Small intestine (tissue), 7 donors: ENCODE results near the gene AFDN. TPM values are rescaled to one million over a fixed set of nuclear protein-coding genes. Genes with fewer than 3 reads are reported as not detected.

Source experiments
- DNase-seq, 2 donors: peaks; one replicate each; pipeline versions ENCODE4 v3.0.0 to v3.0.0-alpha.2; 2013
- FAIRE-seq: peaks from 2 replicates; lab custom pipeline; 2012; peaks lifted over from hg19 to GRCh38; lab: Jason Lieb, UNC
- H3K27ac ChIP-seq, 3 donors: one replicate each; pipeline ENCODE4 v1.5.1; 2013; ENCODE audit warnings: low read length in 2 of 3, mild to moderate bottlenecking in 2 of 3, control low read depth in 1 of 3, inconsistent platforms in 1 of 3, low read depth in 1 of 3, moderate library complexity in 1 of 3
- H3K27me3 ChIP-seq, 3 donors: one replicate each; pipeline ENCODE4 v1.6.1; 2013; ENCODE audit warnings: low read length in 3 of 3, inconsistent platforms in 1 of 3; ENCODE audit not compliant: control insufficient read depth in 3 of 3, insufficient read depth in 3 of 3
- H3K36me3 ChIP-seq, 3 donors: one replicate each; pipeline ENCODE4 v1.6.1; 2013; ENCODE audit warnings: low read length in 3 of 3, inconsistent platforms in 1 of 3, low read depth in 1 of 3, mild to moderate bottlenecking in 1 of 3, moderate library complexity in 1 of 3; ENCODE audit not compliant: control insufficient read depth in 3 of 3, insufficient read depth in 2 of 3
- H3K4me1 ChIP-seq, 3 donors: one replicate each; pipeline ENCODE4 v1.6.1; 2013; ENCODE audit warnings: low read length in 2 of 3, inconsistent platforms in 1 of 3, low read depth in 1 of 3, mild to moderate bottlenecking in 1 of 3, moderate library complexity in 1 of 3; ENCODE audit not compliant: control insufficient read depth in 3 of 3, insufficient read depth in 2 of 3
- H3K4me3 ChIP-seq, 3 donors: one replicate each; pipeline ENCODE4 v1.5.1; 2013; ENCODE audit warnings: low read length in 3 of 3, control low read depth in 1 of 3, inconsistent platforms in 1 of 3, low read depth in 1 of 3, mild to moderate bottlenecking in 1 of 3, moderate library complexity in 1 of 3
- H3K9me3 ChIP-seq, 2 donors: one replicate each; pipeline ENCODE4 v1.6.1; 2013; ENCODE audit warnings: low read depth in 1 of 2, low read length in 1 of 2; ENCODE audit not compliant: control insufficient read depth in 2 of 2, insufficient read depth in 1 of 2
- WGBS, 3 donors: extraction: QIAGEN DNeasy Blood & Tissue Kit; methylation state at CpG; one replicate each; pipeline ENCODE4 v1.1.7; 2013; 5-methylcytosine and 5-hydroxymethylcytosine counted together
- polyA plus RNA-seq, 4 donors: library from polyadenylated mRNA; stranded (reverse) in 3 of 4; unstranded in 1 of 4; fragments of 200-250 nt in 3 of 4; fragments of 120-200 nt in 1 of 4; gene quantifications; one replicate each; pipeline versions ENCODE4 v1.2.1 to v1.2.3, GENCODE V29; 2013
- donor health status: healthy with polysubstance abuse.
- donor health status: control.
- donor health status: control.
- donor health status: Bipolar disorder and iron deficiency.
- donor health status: healthy.

Gene AFDN
- polyA plus RNA-seq, 4 donors, result 46.0 to 202 (median 67.9) TPM

GRCh38 chr6:167936051-167936450 lies 109.3 kb downstream of the AFDN start:
- FAIRE-seq (no peak), DNase-seq (no peak)
- Histone ChIP-seq H3K27me3 (no peaks in the 10 kb centered on the region), H3K9me3 (no peaks in the 10 kb centered on the region), H3K27ac (no peak overlapping the region), H3K36me3 (peaks cover 0 to 29% (median 11%) of the 10 kb centered on the region in 3 donors), H3K4me1 (peaks cover 0 to 24% (median 3%) of the 10 kb centered on the region in 3 donors), H3K4me3 (no peak overlapping the region)
- 84 to 93% (median 91%) methylated on average over 2 of the region's 2 CpGs for WGBS, 3 donors

- Histone ChIP-seq H3K4me3 (no peak overlapping the region), H3K4me1 (peaks cover 0 to 16% (median 3%) of the 10 kb centered on the region in 3 donors), H3K36me3 (peaks cover 0 to 24% (median 12%) of the 10 kb centered on the region in 3 donors), H3K9me3 (no peaks in the 10 kb centered on the region), H3K27me3 (no peaks in the 10 kb centered on the region), H3K27ac (no peak overlapping the region)
- DNase-seq (no peak), FAIRE-seq (no peak)
- WGBS, 3 donors, result 96 to 100% (median 98%) methylated on average over 2 of the region's 2 CpGs
These were observed 110.6 kb downstream of the AFDN start for GRCh38 chr6:167937301-167937700.

- FAIRE-seq (no peak), DNase-seq (no peak)
- H3K4me3 ChIP-seq, result no peak overlapping the region
- 75 to 84% (median 78%) methylated on average over 5 of the region's 5 CpGs for WGBS, 3 donors
- H3K27ac ChIP-seq, result no peak overlapping the region
- no peaks in the 10 kb centered on the region for H3K27me3 ChIP-seq
- H3K36me3 ChIP-seq, result peaks cover 0 to 25% (median 12%) of the 10 kb centered on the region in 3 donors
- no peaks in the 10 kb centered on the region for H3K9me3 ChIP-seq
- peaks cover 0 to 16% (median 3%) of the 10 kb centered on the region in 3 donors for H3K4me1 ChIP-seq
These were observed 111.5 kb downstream of the AFDN start for GRCh38 chr6:167937948-167938911.

GRCh38 chr6:167941822-167942221 lies 115.1 kb downstream of the AFDN start:
- Histone ChIP-seq H3K36me3 (peaks cover 0 to 27% (median 6%) of the 10 kb centered on the region in 3 donors), H3K9me3 (no peaks in the 10 kb centered on the region), H3K4me1 (no peaks in the 10 kb centered on the region), H3K27me3 (no peaks in the 10 kb centered on the region), H3K4me3 (no peak overlapping the region), H3K27ac (no peak overlapping the region)
- FAIRE-seq, result no peak
- WGBS, 3 donors, result 79 to 87% (median 81%) methylated on average over 3 of the region's 3 CpGs
- DNase-seq, result no peak

- no peaks in the 10 kb centered on the region for H3K4me1 ChIP-seq
- H3K9me3 ChIP-seq, result no peaks in the 10 kb centered on the region
- no peaks in the 10 kb centered on the region for H3K27me3 ChIP-seq
- FAIRE-seq (no peak), DNase-seq (no peak)
- 95 to 97% (median 96%) methylated on average over 4 of the region's 4 CpGs for WGBS, 3 donors
- peaks cover 2 to 26% (median 7%) of the 10 kb centered on the region in 3 donors for H3K36me3 ChIP-seq
- no peak overlapping the region for H3K27ac ChIP-seq
- no peak overlapping the region for H3K4me3 ChIP-seq
These were observed 117.4 kb downstream of the AFDN start for GRCh38 chr6:167944130-167944529.

DNA sequence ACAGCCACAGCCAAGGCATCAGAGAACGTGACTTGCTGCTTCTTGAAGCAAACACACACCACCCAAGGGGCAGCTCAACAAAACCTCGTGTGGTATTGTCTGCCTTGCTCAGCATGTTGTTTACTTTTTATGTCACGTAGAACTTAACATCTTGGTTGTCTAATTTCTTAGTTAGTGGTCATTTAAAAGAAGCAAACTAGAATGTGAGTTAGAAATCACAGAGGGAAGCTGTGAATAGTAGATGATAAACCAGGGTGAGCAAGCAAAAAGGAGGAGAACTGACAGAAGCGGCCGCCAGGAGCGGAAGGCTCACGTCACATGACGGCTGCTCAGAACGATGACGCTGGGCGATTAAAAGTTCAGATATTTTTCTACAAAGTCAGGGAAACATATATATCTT lies 119.3 kb downstream of the AFDN start:
- DNase-seq (no peak), FAIRE-seq (no peak)
- H3K27ac ChIP-seq, result no peak overlapping the region
- peaks cover 2 to 40% (median 19%) of the 10 kb centered on the region in 3 donors for H3K36me3 ChIP-seq
- H3K4me3 ChIP-seq, result no peak overlapping the region
- no peaks in the 10 kb centered on the region for H3K4me1 ChIP-seq
- H3K9me3 ChIP-seq, result no peaks in the 10 kb centered on the region
- no peaks in the 10 kb centered on the region for H3K27me3 ChIP-seq
- 89 to 93% (median 92%) methylated on average over 11 of the region's 11 CpGs for WGBS, 3 donors

GRCh38 chr6:167946604-167947003 lies 119.9 kb downstream of the AFDN start:
- Histone ChIP-seq H3K36me3 (peaks cover 5 to 45% (median 25%) of the 10 kb centered on the region in 3 donors), H3K4me1 (no peaks in the 10 kb centered on the region), H3K9me3 (no peaks in the 10 kb centered on the region), H3K27ac (no peak overlapping the region), H3K4me3 (no peak overlapping the region), H3K27me3 (no peaks in the 10 kb centered on the region)
- FAIRE-seq (no peak), DNase-seq (no peak)
- 81 to 84% (median 82%) methylated on average over 5 of the region's 5 CpGs for WGBS, 3 donors

DNA sequence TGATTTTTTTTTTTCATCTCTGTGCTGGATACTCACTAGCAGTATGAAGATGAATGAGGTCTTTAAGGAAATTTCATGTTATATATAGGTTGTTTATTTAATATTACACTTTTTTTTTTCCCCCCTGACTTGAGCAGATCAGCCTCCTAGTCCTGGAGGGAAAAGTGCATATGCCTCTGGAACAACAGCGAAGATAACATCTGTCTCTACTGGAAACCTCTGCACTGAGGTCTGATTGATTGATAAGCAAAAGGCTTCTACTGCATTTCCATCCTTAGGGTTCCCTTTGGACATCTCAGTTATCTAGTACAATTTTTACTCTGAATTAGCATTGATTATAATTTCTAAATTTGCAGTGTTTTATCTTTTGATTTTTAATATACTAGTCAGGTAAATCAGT lies 121.0 kb downstream of the AFDN start:
- Histone ChIP-seq H3K4me3 (no peak overlapping the region), H3K4me1 (no peaks in the 10 kb centered on the region), H3K27ac (no peak overlapping the region), H3K9me3 (no peaks in the 10 kb centered on the region), H3K27me3 (no peaks in the 10 kb centered on the region), H3K36me3 (peaks cover 8 to 54% (median 28%) of the 10 kb centered on the region in 3 donors)
- no peak for FAIRE-seq
- no peak for DNase-seq
- WGBS, 3 donors, result 86 to 95% (median 94%) methylated on average over 1 of the region's 1 CpG
